SHP77 treated with DMSO at 0.1 percent for 48 hours (cell line): ENCODE measurements around the gene KLC1.
"Not testable (repeated sequence)": the region's sequence is repeated elsewhere in the genome, so short reads cannot be mapped to it uniquely, and the experiment has no call there.

Experiments
- DNase-seq: peaks from one replicate; lab custom pipeline; 2025; lab: John Stamatoyannopoulos, UW

The KLC1 gene

GRCh38 chr14:103628684-103629502, at the start of gene KLC1:
Gene KLC1, plus strand, starts transcription at chr14:103629211. Its CDS starts 25,354 bp downstream, at chr14:103654565.
- DNase-seq: peak; percentile 21

- no peak for DNase-seq
Observed at GRCh38 chr14:103581206-103581605, 47.8 kb upstream of the KLC1 start.

GRCh38 chr14:103581954-103582703, 46.9 kb upstream of the KLC1 start:
- no peak for DNase-seq

GRCh38 chr14:103584326-103584915, 44.6 kb upstream of the KLC1 start:
- no peak for DNase-seq

GRCh38 chr14:103593577-103593976, 35.4 kb upstream of the KLC1 start:
- no peak for DNase-seq

- peak; percentile 32 for DNase-seq
Observed at GRCh38 chr14:103594265-103594664, 34.7 kb upstream of the KLC1 start.

GRCh38 chr14:103597623-103598377, 31.2 kb upstream of the KLC1 start:
- peak; percentile 26 for DNase-seq

- DNase-seq: no peak
Observed at GRCh38 chr14:103600503-103600902, 28.5 kb upstream of the KLC1 start.

- no peak for DNase-seq
Observed at GRCh38 chr14:103604620-103605019, 24.4 kb upstream of the KLC1 start.

GRCh38 chr14:103606963-103607668, 21.9 kb upstream of the KLC1 start:
- DNase-seq: peak; percentile 39

- no peak for DNase-seq
Observed at GRCh38 chr14:103607822-103608221, 21.2 kb upstream of the KLC1 start.

- DNase-seq: not testable (repeated sequence)
Observed at GRCh38 chr14:103609081-103609480, 19.9 kb upstream of the KLC1 start.

GRCh38 chr14:103611215-103611614, 17.8 kb upstream of the KLC1 start:
- DNase-seq: no peak

- no peak for DNase-seq
Observed at GRCh38 chr14:103613517-103613916, 15.5 kb upstream of the KLC1 start.

- DNase-seq: no peak
Observed at GRCh38 chr14:103616635-103617300, 12.2 kb upstream of the KLC1 start.

- DNase-seq: no peak
Observed at GRCh38 chr14:103619057-103619456, 10.0 kb upstream of the KLC1 start.

- no peak for DNase-seq
Observed at GRCh38 chr14:103621860-103622259, 7.2 kb upstream of the KLC1 start.

GRCh38 chr14:103623308-103623707, 5.7 kb upstream of the KLC1 start:
- no peak for DNase-seq

GRCh38 chr14:103623883-103624482, 5.0 kb upstream of the KLC1 start:
- DNase-seq: no peak

- DNase-seq: peak; percentile 38
Observed at GRCh38 chr14:103624860-103625259, 4.2 kb upstream of the KLC1 start.
